ENCODE measurements around the gene PRKCZ.

DNA sequence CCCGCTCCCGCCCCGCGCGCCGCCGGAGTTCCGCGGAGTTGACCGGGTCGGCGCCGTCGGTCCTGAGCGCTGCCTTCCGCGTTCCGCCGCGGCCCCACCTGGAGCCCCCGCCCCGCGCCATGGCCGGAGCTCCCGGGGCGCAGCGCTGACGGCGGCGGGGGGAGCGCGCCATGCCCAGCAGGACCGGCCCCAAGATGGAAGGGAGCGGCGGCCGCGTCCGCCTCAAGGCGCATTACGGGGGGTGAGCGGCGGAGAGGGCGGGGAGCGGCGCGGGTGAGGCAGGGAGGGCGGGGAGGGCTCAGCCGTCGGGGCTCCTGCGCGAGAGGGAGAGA is 216 bp downstream of the PRKCZ start:
- TF ChIP-seq, protein P1, sequence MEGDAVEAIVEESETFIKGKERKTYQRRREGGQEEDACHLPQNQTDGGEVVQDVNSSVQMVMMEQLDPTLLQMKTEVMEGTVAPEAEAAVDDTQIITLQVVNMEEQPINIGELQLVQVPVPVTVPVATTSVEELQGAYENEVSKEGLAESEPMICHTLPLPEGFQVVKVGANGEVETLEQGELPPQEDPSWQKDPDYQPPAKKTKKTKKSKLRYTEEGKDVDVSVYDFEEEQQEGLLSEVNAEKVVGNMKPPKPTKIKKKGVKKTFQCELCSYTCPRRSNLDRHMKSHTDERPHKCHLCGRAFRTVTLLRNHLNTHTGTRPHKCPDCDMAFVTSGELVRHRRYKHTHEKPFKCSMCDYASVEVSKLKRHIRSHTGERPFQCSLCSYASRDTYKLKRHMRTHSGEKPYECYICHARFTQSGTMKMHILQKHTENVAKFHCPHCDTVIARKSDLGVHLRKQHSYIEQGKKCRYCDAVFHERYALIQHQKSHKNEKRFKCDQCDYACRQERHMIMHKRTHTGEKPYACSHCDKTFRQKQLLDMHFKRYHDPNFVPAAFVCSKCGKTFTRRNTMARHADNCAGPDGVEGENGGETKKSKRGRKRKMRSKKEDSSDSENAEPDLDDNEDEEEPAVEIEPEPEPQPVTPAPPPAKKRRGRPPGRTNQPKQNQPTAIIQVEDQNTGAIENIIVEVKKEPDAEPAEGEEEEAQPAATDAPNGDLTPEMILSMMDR (IDR thresholded peaks at IDR 0.05) = no peak
- no peak for TF ChIP-seq POLR2A (IDR thresholded peaks at IDR 0.05)

Measured in heart left ventricle (tissue), 13 donors.